GM19351 (cell line): ENCODE data around the gene EIF3A.
A peak's percentile ranks its signal among the peaks of the same experiment; 100 is the strongest.

Source experiments
- ATAC-seq: cut with Tn5 transposase; IDR thresholded peaks from one replicate; pipeline ENCODE4 v1.9.1; 2021; ENCODE audit warnings: mild to moderate bottlenecking, moderate library complexity; ENCODE audit not compliant: unreplicated experiment

EIF3A gene

DNA sequence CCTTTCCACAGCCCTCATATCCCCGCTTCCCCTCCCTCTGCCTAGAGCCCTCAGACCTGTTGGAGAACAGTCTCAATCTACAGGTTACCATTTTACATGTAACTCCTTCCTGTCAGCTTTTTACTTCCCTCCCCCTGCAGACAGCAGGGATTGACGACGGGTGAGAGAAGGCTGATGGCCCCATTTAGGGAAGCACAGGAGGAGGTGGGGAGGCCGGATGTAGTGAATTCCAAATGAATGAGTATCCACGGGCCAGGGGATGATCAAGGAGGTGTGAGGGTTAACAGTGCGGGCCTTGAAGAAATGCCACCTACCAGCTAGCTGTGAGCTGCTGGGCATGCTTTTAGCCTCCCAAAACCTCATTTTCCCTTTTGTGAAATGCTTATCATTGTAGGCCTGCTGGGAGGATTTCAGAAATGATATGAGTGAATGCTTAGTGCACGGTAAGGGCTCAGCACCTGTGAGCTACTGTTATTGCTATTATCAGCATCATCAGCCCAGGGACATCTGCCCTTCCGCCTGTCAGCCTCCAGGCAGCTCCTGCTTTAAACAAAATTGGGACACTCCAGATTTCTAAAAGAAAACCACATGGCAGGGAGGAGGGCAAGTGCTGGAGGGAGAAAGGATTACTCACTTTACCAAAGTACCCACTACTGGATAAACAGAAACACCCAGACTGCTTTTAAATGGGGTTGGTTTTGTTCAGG, 57.6 kb downstream of the EIF3A start:
- ATAC-seq, result no peak

DNA sequence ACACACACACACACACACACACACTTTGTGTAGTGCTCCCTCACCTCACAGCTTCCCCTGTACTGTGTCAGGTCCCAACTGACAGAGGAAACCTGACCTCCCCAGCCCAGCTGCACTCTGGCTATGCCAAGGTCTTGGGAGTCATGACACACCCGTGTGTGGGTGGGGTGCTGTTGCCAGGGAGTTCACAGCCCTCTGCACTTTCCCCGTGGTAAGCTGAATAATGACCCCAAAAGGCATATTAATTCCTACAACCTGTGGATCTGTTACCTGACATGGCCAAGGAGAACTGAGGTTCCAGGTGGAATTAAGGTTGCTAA, 60.0 kb downstream of the EIF3A start:
- no peak for ATAC-seq

DNA sequence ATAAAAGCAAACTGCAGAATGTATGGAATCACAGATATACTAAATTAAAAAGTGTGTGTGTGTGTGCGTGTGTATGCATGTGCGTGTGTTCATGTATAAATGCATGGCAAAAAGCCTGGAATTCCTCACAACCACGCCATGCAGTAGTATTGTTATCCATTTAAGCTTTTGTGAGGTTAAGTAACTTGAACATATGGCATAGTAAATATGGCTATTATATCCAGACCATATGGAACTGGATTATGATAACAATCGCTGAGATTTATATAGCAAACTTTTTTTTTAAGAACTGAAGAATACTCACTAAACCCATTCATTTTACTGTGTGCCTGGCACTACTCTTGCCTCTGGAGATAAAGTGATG, 73.4 kb downstream of the EIF3A start:
- ATAC-seq, result no peak

DNA sequence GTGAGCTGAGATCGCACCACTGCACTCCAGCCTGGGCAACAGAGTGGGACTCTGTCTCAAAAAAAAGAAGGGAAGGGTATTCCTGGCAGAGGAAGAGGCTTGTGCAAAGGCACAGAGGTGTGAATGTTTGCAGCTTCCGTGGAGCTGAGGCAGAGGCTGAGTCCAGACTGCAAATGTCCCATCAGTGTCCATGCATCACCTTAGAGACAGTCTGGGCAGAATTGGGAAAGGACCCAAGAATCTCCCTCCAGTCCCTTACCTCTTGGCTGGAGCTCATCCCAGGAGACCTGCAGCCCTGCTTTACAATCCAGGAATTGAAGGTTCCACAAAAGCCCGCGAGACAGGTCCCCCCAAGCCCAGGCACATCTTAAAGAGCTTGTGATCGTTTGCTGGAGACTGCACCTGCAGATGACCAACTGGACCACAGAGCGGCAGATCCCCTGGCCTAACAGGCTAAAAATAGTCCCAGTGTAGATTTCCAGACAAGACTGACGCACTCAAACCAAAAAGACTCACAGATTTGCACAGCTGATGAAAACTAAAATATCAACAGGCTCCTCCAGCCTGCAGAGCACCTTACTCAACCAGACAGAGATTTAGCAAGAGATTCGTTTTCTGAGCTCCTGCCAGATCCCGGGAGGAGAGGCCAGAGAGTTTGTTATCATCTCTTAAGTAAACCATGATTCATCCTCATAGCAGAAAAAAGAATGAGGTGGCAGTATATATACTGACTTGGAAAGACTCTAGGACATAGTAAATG, 74.0 kb downstream of the EIF3A start:
- no peak for ATAC-seq

DNA sequence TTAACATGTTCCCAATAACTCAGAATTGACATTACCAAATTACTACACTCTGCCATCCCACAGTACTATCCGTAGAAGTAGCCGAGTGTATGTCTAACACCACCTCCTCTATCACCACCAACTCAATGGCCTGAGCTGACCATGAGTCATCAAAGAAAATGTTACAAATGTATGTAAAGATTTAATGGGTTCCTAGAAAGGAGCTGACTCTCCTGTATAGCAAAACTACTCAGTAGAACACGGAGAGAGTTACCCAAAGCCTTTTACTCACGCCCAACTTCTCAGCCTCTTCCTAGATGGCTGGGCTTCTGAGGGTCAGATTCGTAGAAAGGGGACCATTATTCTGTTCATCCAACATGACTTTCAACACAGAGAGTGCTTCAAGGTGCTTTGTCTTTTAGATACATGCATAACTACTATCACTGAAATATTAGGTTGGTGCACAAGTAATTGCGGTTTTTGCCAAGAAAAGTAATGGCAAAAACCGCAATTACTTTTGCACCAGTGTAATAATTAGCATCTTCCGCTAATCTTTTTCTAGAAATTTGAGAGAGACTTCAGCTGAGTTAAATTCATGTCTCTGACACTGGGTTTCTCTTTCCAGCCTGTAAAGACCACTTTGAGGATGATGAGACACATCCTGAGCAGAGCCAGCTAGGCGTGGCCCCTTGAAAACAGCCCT, 75.1 kb downstream of the EIF3A start:
- no peak for ATAC-seq

DNA sequence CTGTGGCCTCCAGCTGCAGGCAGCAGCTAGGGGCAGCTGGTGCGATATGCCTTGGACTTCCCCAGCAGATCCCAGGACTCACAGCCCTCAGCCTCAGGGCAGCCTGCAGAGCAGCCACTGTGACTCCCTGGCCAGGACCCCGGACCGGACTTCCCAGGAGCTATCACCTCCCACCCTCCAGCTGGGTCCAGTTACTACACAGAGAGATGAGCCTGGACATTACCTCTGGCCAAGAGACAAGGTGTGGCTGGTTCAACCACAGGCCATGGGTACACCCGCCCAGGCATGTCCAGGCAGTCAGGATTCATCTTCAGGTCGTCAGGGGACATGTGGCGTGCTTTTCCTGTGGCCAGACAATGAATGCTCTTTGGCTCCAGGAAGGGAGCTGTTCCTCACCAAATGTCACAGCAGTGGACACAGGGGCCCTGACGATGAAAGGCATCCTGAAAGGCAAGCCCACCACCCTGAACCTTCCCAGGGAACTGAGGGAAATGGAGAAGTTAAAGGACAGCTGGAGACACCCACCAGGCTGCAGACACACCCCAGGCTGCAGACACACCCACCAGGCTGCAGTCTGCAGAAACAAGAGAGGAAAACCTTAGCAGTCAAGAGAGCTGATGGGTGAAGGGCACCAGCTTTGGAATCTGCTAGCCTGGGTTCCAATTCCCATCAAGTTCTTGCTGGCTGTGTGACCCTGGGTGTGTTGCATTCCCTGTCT, 76.9 kb downstream of the EIF3A start:
- ATAC-seq, result no peak

DNA sequence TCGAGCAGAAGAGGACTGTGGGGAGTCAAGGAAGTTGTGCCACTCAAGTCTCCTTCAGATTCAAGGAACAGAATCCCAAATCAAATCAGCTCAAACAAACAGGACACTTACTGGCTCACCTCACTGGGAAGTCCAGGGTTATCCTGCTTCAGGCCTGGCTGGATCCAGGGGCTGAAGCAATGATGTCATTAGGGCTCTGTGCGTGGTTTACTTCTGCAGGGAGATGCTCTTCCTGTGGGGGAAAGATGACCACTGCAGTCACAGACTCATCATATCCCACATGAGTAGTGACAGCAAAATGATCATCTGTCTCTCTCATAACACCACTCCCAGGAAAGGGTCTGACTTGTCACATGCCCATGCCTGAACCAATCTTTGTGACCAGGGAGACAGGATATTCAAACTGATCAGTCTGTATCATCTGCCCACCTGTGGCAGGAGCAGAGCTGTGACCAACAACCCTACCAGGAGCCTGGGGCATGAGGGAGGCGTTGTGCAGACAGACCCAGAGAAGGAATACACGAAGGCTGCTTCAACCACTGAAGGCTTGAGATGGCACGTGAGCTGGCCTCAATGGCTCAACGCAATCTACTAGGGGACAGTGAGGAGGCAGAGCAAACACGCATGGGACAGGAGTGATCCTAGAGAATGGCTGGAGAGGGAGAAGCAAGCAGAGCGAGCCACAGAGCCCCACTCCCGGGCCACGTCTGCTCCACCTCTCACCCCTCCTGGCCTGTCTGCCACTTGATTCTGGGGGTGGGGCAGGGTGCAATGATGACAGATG, 78.7 kb downstream of the EIF3A start:
- no peak for ATAC-seq

DNA sequence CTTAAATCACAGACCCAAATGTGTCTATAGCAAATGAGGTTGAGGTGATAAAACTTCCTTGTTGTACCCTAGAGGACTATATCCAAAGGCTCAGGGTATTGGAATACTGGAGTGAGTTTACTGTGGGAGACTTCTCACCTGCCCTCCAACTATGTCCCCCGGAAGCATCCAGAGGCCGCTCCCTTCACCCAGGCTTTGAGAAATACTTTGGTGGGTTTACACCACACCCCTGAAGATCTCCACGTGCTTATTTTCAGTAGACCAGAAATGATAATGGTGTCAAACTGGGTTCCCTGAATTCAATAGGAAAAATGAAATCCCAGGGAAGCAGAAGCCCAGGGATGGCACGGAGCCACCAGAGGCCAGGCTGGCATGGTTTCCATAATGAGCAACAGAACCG, 82.4 kb downstream of the EIF3A start:
- ATAC-seq, result no peak

DNA sequence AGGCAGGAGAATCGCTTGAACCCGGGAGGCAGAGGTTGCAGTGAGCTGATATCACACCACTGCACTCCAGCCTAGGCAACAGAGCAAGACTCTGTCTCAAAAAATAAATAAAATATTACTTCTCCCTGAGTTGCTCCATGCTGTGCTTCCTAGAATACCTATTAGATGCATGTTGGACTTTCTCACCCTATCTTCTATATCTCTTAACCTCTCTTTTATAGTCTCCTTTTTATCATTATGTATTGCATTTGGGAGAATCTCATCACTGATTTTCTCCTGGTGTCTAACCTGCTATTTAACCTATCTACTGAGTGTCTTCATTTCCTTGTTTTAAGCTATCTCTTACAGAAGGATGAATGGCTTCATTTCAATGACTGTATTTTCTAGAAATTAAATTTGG, 83.2 kb downstream of the EIF3A start:
- ATAC-seq, result no peak

DNA sequence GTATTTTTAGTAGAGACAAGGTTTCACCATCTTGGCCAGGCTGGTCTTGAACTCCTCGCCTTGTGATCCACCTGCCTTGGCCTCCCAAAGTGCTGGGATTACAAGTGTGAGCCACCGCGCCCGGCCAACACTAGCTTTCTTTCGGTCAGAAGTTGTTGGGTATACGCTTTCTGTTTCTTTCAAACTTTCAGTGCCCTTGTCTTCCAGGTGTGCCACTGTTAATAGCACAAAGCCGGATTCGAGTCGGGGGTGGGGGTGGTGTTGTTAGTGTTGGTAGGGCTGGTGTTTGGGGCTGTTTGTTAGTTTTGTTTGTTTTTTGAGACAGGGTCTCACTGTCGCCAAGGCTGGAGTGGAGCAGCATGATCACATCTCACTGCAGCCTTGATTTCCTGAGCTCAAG, 84.9 kb downstream of the EIF3A start:
- no peak for ATAC-seq

DNA sequence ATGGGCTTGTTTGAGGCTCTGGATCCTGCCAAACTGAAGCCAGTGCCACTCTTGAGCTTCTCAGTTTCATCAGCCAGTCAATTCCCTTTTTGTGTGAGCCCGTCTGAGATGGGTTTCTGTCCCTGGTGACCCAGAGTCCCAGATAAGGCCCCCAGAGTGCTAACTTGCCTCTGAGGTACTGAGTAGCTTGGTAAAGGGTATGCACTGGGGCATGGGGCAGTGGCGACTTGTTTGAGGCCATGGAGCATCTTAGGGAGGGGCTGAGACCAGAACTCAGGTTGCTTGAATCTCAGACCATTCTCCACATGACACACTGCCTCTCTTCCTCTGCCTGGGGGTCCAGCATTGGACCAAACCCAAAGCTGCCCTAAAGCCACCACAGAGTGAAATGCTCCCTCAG, 86.3 kb downstream of the EIF3A start:
- no peak for ATAC-seq

DNA sequence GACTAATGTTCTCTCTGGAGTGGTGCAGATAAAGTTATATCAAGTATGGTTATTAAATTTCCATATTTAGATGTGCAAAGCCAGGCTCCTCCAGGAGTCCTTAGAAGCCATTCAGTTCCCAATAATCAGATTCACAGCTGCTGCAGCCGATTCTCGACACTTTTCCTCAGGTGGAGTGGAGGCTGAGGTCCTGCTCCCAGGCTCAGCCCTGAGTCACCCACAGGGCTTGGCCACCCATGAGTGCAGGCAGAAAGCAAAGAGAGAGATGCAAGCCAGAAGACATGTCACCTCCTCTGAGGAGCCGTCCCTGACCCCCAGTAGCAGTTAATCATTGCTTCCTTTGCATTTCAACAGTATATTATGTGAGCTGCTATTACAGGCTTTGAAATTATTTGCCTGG, 87.4 kb downstream of the EIF3A start:
- no peak for ATAC-seq

DNA sequence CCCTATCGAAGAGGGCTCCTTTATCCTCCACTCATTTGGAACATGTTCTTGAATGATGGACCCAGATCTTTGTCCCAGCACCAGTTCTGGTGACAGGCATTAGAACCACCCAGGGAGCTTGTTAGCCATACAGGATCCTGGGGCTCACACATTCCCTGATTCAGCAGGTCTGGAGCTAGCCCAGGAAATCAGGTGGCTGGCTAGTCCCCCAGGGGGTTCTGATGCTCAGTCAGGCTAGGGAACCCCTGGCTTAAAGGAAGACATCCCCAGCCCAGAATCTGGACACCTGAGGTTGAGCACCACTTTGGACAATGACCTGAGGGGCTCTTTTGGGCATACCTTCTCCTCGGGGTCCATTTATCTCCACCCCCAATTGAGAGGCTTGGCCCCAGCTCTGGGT, 88.1 kb downstream of the EIF3A start:
- ATAC-seq, result no peak

DNA sequence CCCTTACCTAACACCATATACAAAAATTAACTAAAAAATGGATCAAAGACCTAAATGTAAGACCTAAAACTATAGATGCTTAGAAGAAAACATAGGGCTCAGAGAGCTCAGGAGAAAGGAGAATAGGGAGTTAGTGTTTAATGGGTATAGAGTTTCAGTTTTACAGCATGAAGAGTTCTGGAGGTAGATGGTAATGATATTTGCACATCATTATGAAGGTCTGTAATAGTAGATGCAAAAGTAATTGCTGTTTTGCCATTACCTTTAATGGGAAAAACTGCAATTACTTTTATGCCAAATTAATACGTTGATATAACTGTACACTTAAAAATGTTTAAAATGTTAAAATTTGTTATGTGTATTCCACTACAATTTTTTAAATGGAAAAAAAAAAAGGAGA, 90.3 kb downstream of the EIF3A start:
- no peak for ATAC-seq

DNA sequence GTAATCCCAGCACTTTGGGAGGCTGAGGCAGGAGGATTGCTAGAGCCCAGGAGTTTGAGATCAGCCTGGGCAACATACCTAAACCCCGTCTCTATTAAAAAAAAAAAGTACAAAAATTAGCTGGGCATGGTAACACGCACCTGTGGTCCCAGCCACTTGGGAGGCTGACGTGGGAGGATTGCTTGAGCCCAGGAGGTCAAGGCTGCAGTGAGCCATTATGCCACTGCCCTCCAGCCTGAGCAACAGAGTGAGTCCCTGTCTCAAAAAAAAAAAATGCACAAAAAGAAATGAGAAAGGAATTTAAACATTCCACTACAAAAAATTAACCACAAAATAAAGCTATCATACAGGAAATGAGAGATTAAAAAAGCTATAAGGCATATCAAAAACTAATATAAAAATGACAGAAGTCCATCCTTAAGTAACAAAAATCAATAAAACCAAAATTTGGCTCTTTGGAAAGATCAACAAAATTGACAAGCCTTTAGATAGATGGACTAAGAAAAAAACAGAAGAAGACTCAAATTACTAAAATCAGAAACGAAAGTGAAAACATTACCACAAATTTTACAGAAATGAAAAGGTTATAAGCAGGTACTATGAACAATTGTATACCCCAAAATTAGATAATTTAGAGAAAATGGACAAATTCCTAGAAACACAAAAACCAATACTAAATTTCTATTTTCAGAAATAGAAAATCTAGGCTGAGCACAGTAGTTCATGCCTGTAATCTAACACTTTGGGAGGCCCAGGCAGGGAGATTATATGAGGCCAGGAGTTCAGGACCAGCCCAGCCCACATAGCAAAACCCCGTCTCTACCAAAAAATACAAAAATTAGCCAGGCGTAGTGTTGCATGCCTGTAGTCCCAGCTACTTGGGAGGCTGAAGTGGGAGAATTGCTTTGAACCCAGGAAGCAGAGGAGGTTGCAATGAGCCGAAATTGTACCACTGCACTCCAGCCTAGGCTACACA, 93.5 kb downstream of the EIF3A start:
- ATAC-seq, result peak; percentile 95

DNA sequence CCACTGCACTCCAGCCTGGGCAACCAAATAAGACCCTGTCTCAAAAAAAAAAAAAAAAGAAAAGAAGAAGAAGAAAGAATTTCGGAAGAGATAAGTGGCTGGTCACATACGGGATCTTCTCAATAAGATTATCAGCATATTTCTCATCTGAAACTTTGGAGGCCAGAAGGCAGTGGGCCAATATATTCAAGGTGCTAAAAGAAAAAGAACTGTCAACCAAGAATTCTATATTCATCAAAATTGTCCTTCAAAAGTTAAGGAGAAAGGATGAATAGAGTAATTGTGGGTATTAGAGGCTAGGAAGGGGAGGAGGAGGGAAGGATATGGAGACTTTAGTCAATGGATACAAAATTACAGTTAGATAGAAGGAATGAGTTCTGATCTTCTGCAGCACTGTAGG, 95.0 kb downstream of the EIF3A start:
- ATAC-seq, result no peak
